ENCODE measurements around the gene EIF4E2.
"Not testable (repeated sequence)": the region's sequence is repeated elsewhere in the genome, so short reads cannot be mapped to it uniquely, and the experiment has no call there.

EIF4E2 gene

GRCh38 chr2:232569541-232569940 lies 19.1 kb downstream of the EIF4E2 start:
- DNase-seq (ENCODE audit: low read depth), result no peak

DNA sequence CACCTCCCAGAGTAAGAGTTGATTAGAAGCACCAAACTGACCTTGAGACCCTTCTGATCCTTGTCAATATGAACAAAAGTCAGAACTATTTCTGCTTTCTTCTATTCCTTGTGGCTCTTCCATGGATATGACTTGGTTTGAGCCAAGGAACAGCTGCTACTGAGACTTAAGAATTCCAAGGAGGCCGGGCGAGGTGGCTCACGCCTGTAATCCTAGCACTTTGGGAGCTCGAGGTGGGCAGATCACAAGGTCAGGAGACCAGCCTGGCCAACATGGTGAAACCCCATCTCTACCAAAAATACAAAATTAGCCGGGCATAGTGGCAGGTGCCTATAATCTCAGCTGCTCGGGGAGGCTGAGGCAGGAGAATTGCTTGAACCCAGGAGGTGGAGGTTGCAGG lies 20.0 kb downstream of the EIF4E2 start:
- DNase-seq (ENCODE audit: low read depth), result not testable (repeated sequence)

DNA sequence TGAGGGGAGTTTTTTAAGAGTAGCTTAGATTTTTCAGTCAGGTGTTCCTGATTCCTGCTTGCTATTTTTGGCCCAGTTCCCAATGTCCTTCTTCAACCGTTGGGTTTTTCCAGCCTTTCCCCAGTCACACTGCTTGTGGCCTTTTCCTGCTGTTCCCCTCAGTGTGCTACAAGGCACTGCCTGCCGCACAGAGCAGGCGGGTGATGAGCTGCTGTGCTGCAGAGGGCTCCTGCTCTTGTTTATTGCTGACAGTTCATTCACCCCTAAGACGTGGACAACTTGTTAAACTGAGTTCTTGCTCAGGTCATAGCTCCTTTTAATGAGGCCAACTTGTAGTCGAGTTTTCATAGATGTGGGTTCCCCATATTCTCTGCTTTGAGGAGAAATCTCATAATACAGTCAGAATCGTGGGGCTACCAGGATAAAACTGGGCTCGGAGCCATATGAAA lies 20.6 kb downstream of the EIF4E2 start:
- no peak for DNase-seq (ENCODE audit: low read depth)

DNA sequence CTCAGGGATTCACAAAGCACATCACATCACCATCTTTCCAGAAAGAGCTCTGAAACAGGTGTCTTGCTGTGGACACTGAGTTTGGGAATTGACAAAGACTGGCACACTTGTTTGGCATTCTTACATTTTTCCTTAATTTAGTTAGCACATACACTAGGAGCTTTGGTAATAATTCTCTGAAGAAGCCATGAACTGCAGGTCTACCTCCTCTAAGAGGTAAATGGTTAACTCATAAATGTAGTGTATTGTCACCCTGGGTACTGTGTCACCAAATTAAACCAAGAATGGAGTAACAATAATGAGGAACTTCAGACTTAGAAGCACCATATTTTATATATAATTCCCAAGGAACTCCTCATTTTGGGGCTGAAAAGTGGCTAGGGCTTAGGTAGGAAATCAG lies 22.6 kb downstream of the EIF4E2 start:
- DNase-seq (ENCODE audit: low read depth), result no peak

DNA sequence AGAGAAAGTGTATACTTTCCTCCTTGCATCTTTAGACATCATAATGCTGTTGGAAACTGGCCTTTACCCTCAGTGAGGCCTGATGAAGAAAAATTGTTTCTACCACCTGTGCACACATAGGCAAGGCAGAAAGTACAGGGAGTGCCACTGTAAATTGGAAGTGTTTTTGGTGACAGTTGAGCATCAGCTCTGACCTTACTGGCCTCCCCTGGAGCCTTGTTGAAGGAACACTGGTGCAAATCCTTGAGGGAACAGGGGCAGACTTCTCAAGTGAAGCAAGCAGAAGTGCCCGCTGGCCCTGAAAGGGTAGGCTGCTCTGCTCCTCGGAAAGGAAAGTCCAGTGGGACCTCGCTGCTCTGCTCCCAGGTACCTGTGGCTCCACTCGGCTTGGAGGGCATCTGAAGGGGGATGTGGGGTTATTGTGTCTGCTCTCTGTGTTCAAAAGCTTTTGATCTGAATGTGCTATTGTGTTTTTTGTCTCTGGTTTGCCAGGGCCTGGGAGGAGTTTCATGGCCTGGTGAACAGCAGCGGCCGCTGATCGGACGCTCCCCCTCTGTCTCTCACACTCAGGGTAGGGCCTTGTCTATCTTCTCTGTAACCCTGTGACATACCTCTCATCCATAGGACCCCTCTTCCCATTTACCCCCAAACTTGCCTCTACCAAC lies 23.4 kb downstream of the EIF4E2 start:
- DNase-seq (ENCODE audit: low read depth), result no peak

- DNase-seq (ENCODE audit: low read depth), result no peak
Observed at GRCh38 chr2:232574674-232575403, 24.4 kb downstream of the EIF4E2 start.

GRCh38 chr2:232575404-232575746 lies 24.9 kb downstream of the EIF4E2 start:
- no peak for DNase-seq (ENCODE audit: low read depth)

DNA sequence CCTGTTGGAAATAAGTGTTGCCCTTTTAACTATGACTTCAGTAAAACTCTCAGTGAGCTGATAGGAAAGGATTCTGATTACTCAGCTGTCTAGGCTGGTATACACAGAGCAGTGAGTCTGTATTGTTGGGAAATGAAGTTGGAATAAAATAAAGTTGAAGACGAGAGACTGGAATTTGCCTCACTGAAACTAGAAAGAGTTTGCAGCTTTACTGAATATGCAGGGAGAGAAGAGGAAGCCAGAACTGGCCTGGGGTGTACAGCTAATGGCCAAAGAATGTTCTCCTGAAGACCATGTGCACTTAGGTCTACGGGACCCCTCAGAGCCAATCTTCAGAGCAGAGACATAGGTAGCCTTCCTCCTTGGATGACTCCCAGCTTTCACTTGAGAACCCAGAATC lies 26.5 kb downstream of the EIF4E2 start:
- DNase-seq (ENCODE audit: low read depth), result no peak

DNA sequence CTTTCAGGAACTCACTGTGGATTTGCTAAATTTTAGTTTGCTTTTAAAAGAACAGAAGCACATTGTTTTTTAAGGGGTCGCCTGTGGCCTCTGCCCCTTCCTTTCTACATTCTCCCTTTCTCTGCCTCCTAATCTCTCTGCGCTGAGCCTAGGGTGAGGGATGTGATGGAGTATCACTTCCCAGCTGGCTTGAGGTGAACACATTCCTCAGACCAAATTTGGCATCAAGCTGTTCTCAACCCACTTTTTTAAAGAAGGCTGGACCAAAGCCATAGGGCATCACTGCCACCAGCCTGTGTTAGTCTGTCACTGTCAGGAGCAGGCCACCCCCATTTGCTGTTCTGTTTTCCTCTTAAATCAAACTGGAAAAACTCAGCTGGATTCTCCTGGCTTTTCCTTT lies 27.4 kb downstream of the EIF4E2 start:
- no peak for DNase-seq (ENCODE audit: low read depth)

DNA sequence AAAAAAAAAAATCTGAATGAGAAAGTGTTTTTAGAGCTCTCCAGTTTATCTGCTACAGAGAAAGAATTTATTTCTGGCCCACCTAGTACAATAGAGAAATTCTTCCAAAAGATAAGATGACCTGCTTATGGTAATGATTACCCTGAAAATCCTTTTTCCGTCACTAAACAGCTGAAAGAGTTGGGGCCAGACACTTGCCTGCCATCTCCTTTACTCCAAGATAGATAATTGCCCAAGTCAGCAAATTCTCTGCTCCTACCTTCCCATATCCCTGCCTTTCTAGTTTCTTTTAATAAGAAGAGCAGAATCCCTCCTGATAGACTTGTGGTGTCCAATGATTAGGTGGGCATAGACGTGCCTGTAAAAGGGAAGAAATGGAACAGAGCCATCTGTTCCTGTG lies 28.1 kb downstream of the EIF4E2 start:
- no peak for DNase-seq (ENCODE audit: low read depth)

DNA sequence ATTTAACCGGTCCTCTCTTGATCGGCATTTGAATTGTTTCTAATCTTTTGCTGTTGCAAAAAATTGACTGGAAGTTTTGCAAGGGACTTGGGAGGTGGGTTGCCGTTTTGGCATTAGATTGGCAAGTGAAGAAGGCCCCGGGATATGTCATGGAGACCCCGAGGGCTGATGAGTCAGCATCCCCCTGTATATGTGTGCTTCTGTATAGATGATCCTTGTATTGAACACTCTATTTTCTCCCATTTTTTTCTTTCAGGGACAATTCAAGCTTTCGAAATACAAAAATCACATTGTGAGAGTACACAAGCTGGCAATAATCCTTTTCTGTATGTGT lies 30.1 kb downstream of the EIF4E2 start:
- no peak for DNase-seq (ENCODE audit: low read depth)

- no peak for DNase-seq (ENCODE audit: low read depth)
Observed at GRCh38 chr2:232581725-232582124, 31.2 kb downstream of the EIF4E2 start.

GRCh38 chr2:232584238-232584637 lies 33.7 kb downstream of the EIF4E2 start:
- DNase-seq (ENCODE audit: low read depth), result no peak

GRCh38 chr2:232586943-232587505 lies 36.5 kb downstream of the EIF4E2 start:
- DNase-seq (ENCODE audit: low read depth), result no peak

- no peak for DNase-seq (ENCODE audit: low read depth)
Observed at GRCh38 chr2:232587512-232587911, 37.0 kb downstream of the EIF4E2 start.

- no peak for DNase-seq (ENCODE audit: low read depth)
Observed at GRCh38 chr2:232588031-232588430, 37.5 kb downstream of the EIF4E2 start.

GRCh38 chr2:232588680-232589585 lies 38.4 kb downstream of the EIF4E2 start:
- DNase-seq (ENCODE audit: low read depth), result peak; percentile 54

- peak; percentile 87 for DNase-seq (ENCODE audit: low read depth)
Observed at GRCh38 chr2:232592772-232593395, 42.4 kb downstream of the EIF4E2 start.

- no peak for DNase-seq (ENCODE audit: low read depth)
Observed at GRCh38 chr2:232593982-232594381, 43.5 kb downstream of the EIF4E2 start.

- no peak for DNase-seq (ENCODE audit: low read depth)
Observed at GRCh38 chr2:232597362-232598079, 47.0 kb downstream of the EIF4E2 start.

DNA sequence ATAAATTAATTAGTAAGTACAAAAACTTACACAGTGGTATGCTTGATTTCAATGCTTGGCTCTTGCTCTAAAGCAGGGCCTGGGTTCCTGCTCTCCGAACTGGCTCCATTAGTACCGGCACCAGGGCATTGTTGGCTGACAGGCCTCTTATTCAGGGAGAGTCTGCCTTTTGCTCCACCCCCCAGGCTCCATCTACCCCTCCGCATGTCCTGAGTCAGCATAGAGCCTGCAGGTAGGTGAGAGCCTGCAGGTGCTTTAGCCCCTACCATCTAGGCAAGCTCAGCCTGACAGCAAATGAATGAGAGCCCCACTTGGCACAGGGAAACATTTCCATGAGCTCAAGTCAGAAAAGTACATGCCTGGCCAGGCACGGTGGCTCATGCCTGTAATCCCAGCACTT lies 47.8 kb downstream of the EIF4E2 start:
- no peak for DNase-seq (ENCODE audit: low read depth)
